Liver (tissue), 9 donors: ENCODE measurements around the gene AKAP13. TPM values are rescaled to one million over a fixed set of nuclear protein-coding genes. Genes with fewer than 3 reads are reported as not detected.
A peak's percentile ranks its signal among the peaks of the same experiment; 100 is the strongest.

Experiments used
- DNase-seq: peaks from one replicate; pipeline ENCODE4 v3.0.0-alpha.2; 2017; ENCODE audit warnings: low spot score
- H3K27ac ChIP-seq, 2 donors: one replicate each; pipeline ENCODE4 v1.7.0; 2013; ENCODE audit warnings: inconsistent platforms in 2 of 2, low read length in 2 of 2, control low read depth in 1 of 2, low read depth in 1 of 2, mild to moderate bottlenecking in 1 of 2
- H3K27me3 ChIP-seq, 4 donors: one replicate each; pipeline versions ENCODE4 v1.6.1 to v1.7.0; 2013; ENCODE audit warnings: low read length in 3 of 4, inconsistent platforms in 1 of 4, mild to moderate bottlenecking in 1 of 4, moderate library complexity in 1 of 4; ENCODE audit not compliant: control insufficient read depth in 4 of 4, insufficient read depth in 4 of 4
- H3K36me3 ChIP-seq, 4 donors: one replicate each; pipeline versions ENCODE4 v1.6.1 to v1.7.0; 2013; ENCODE audit warnings: low read length in 3 of 4, mild to moderate bottlenecking in 3 of 4, low read depth in 1 of 4, moderate library complexity in 1 of 4; ENCODE audit not compliant: control insufficient read depth in 4 of 4, insufficient read depth in 3 of 4
- H3K4me1 ChIP-seq, 4 donors: one replicate each; pipeline versions ENCODE4 v1.6.1 to v1.7.0; 2013; ENCODE audit warnings: low read length in 3 of 4, mild to moderate bottlenecking in 3 of 4, moderate library complexity in 1 of 4; ENCODE audit not compliant: control insufficient read depth in 4 of 4, insufficient read depth in 4 of 4
- H3K4me3 ChIP-seq, 3 donors: one replicate each; pipeline versions ENCODE4 v1.6.1 to v1.7.0; 2013; ENCODE audit warnings: low read length in 3 of 3, control low read depth in 1 of 3, low read depth in 1 of 3, mild to moderate bottlenecking in 1 of 3
- H3K9ac ChIP-seq, 2 donors: one replicate each; pipeline ENCODE4 v1.7.0; 2013; ENCODE audit warnings: low read length in 2 of 2, mild to moderate bottlenecking in 2 of 2, moderate library complexity in 2 of 2, control low read depth in 1 of 2, low read depth in 1 of 2
- H3K9me3 ChIP-seq, 4 donors: one replicate each; pipeline versions ENCODE4 v1.6.1 to v1.7.0; 2013; ENCODE audit warnings: low read length in 3 of 4; ENCODE audit not compliant: control insufficient read depth in 4 of 4
- ATF3 ChIP-seq: IDR thresholded peaks from 2 replicates; pipeline ENCODE4 v1.6.1; 2016; ENCODE audit warnings: antibody characterized with exemption
- CTCF ChIP-seq: fragments of 150-350 bp; IDR thresholded peaks from 2 replicates; pipeline ENCODE4 v1.5.1; 2017; ENCODE audit warnings: improper control_type of control experiment, low read depth, low read length; ENCODE audit not compliant: missing input control
- EGR1 ChIP-seq, 2 donors: IDR thresholded peaks; 2 replicates each; pipeline ENCODE4 v1.6.1; 2016 to 2018; ENCODE audit warnings: antibody characterized with exemption in 2 of 2, low read depth in 2 of 2
- FOXA1 ChIP-seq: IDR thresholded peaks from 2 replicates; pipeline ENCODE4 v1.6.1; 2016; ENCODE audit warnings: antibody characterized with exemption
- GABPA ChIP-seq, 2 donors: IDR thresholded peaks in 1 of 2; conservative IDR thresholded peaks in 1 of 2; 2 replicates each; pipeline ENCODE4 v1.6.1; 2016; ENCODE audit warnings: antibody characterized with exemption in 2 of 2, mild to moderate bottlenecking in 1 of 2, moderate library complexity in 1 of 2
- HNF4A ChIP-seq, 2 donors: conservative IDR thresholded peaks; 2 replicates each; pipeline ENCODE4 v1.6.1; 2016; ENCODE audit warnings: antibody characterized with exemption in 2 of 2, mild to moderate bottlenecking in 2 of 2
- JUND ChIP-seq, 2 donors: IDR thresholded peaks; 2 replicates each; pipeline ENCODE4 v1.6.1; 2016; ENCODE audit warnings: antibody characterized with exemption in 2 of 2
- NR2F2 ChIP-seq: IDR thresholded peaks from 2 replicates; pipeline ENCODE4 v1.6.1; 2016; ENCODE audit warnings: antibody characterized with exemption
- RAD21 ChIP-seq, 2 donors: IDR thresholded peaks; 2 replicates each; pipeline ENCODE4 v1.6.1; 2016; ENCODE audit warnings: antibody characterized with exemption in 2 of 2, mild to moderate bottlenecking in 2 of 2
- YY1 ChIP-seq: IDR thresholded peaks from 2 replicates; pipeline ENCODE4 v1.6.1; 2016; ENCODE audit warnings: antibody characterized with exemption, mild to moderate bottlenecking
- ZBTB33 ChIP-seq: IDR thresholded peaks from 2 replicates; pipeline ENCODE4 v1.6.1; 2016; ENCODE audit warnings: antibody characterized with exemption
- WGBS: extraction: QIAGEN DNeasy Blood & Tissue Kit; methylation state at CpG from one replicate; pipeline ENCODE4 v1.1.7; 2013; 5-methylcytosine and 5-hydroxymethylcytosine counted together
- polyA plus RNA-seq, 2 donors: library from polyadenylated mRNA; stranded (reverse) in 1 of 2; unstranded in 1 of 2; fragments of 200-250 nt in 1 of 2; fragments of >200 nt in 1 of 2; fragmentation: Nextera tagmentation in 1 of 2; extraction: Ambion mirVana in 1 of 2; gene quantifications; one replicate each; pipeline versions ENCODE4 v1.2.1 to v1.2.3, GENCODE V29; 2013 to 2015
- total RNA-seq, 2 donors: library from RNA; depleted of rRNA; stranded (reverse); fragments of >200 nt; gene quantifications; one replicate each; pipeline ENCODE4 v1.2.3, GENCODE V29; 2014
- donor health status: healthy.
- donor health status: healthy.
- donor health status: healthy.
- donor health status: healthy.
- donor health status: healthy.

Gene AKAP13
- total and polyA plus RNA-seq, 4 donors, result 18.6 to 92.3 (median 37.4) TPM

- peaks cover 0 to 8% (median 0%) of the 10 kb centered on the region in 4 donors for H3K4me1 ChIP-seq
- 59% methylated on average over 8 of the region's 8 CpGs for WGBS
- DNase-seq, result no peak
- no peaks in the 10 kb centered on the region for H3K27me3 ChIP-seq
- H3K9me3 ChIP-seq, result no peaks in the 10 kb centered on the region
- TF ChIP-seq EGR1 (IDR thresholded peaks at IDR 0.05; ENCODE audit: low read depth in 2 of 2), result no peak
- peak; percentile 19 for TF ChIP-seq YY1
- peak; percentile 75 to 79 for TF ChIP-seq RAD21 (IDR thresholded peaks at IDR 0.05)
- TF ChIP-seq CTCF, result peak; percentile 50
- no peak for TF ChIP-seq GABPA (IDR thresholded peaks at IDR 0.05 in 1 of 2, conservative IDR thresholded peaks at IDR 0.05 in 1 of 2)
- no peak overlapping the region for H3K9ac ChIP-seq
- no peaks in the 10 kb centered on the region for H3K36me3 ChIP-seq
- H3K27ac ChIP-seq, result peak overlapping the region in 1 of 2 donors; percentile 14
- no peak overlapping the region for H3K4me3 ChIP-seq
Measured at GRCh38 chr15:85504749-85505676, 124.6 kb downstream of the AKAP13 start.

GRCh38 chr15:85507114-85507513 lies 126.7 kb downstream of the AKAP13 start:
- WGBS, result 92% methylated on average over 2 of the region's 2 CpGs
- Histone ChIP-seq H3K27me3 (no peaks in the 10 kb centered on the region), H3K36me3 (no peaks in the 10 kb centered on the region), H3K9ac (no peak overlapping the region), H3K4me3 (no peak overlapping the region), H3K27ac (no peak overlapping the region), H3K4me1 (peaks cover 0 to 4% (median 0%) of the 10 kb centered on the region in 4 donors), H3K9me3 (no peaks in the 10 kb centered on the region)
- TF ChIP-seq NR2F2 (no peak), CTCF (no peak), FOXA1 (no peak), JUND (IDR thresholded peaks at IDR 0.05) (no peak), ZBTB33 (no peak)
- DNase-seq, result no peak

- H3K4me3 ChIP-seq, result no peak overlapping the region
- no peaks in the 10 kb centered on the region for H3K27me3 ChIP-seq
- peaks cover 0 to 4% (median 0%) of the 10 kb centered on the region in 4 donors for H3K4me1 ChIP-seq
- no peaks in the 10 kb centered on the region for H3K9me3 ChIP-seq
- DNase-seq, result no peak
- TF ChIP-seq RAD21 (IDR thresholded peaks at IDR 0.05) (no peak), HNF4A (conservative IDR thresholded peaks at IDR 0.05) (no peak), YY1 (no peak), ATF3 (no peak), JUND (IDR thresholded peaks at IDR 0.05) (no peak), FOXA1 (no peak), ZBTB33 (no peak)
- no peak overlapping the region for H3K27ac ChIP-seq
- 96% methylated on average over 3 of the region's 3 CpGs for WGBS
- no peak overlapping the region for H3K9ac ChIP-seq
- no peaks in the 10 kb centered on the region for H3K36me3 ChIP-seq
Measured at GRCh38 chr15:85509973-85510372, 129.6 kb downstream of the AKAP13 start.
